ENCODE results near the gene GLT6D1.

Gene GLT6D1

DNA sequence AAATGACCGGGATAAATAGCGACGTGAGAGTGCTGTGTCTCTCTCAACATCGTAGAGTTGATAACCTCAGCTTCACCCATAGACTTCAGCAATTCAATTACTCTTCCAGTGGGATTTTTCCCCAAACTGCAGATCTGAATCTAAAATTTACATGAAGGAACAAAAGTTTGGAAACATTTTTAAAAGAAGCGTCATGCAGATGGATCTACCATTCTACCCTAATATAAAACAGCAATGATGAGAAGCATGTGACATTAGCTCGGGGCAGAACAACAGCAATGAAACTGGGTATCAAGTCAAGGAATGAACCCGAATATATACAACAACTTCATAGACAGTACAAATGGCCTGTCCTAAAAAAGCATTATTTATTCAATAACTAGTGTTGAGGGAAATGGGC, 18.8 kb downstream of the GLT6D1 start:
- DNase-seq, result no peak

DNA sequence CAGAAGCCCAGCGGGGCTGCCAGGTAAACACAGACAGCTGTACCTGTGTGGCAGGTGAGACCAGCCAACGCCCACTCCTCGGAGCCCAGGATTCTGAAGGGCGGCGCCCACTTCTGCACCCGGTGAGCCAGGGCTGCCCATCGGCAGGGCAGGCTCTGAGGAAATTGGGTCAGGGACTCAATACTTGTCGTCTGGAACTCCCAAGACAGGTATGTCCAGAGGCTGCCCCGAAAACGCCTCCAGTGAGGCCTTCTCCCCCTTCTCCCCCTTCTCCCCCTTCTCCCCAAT, 19.8 kb downstream of the GLT6D1 start:
- DNase-seq, result no peak

DNA sequence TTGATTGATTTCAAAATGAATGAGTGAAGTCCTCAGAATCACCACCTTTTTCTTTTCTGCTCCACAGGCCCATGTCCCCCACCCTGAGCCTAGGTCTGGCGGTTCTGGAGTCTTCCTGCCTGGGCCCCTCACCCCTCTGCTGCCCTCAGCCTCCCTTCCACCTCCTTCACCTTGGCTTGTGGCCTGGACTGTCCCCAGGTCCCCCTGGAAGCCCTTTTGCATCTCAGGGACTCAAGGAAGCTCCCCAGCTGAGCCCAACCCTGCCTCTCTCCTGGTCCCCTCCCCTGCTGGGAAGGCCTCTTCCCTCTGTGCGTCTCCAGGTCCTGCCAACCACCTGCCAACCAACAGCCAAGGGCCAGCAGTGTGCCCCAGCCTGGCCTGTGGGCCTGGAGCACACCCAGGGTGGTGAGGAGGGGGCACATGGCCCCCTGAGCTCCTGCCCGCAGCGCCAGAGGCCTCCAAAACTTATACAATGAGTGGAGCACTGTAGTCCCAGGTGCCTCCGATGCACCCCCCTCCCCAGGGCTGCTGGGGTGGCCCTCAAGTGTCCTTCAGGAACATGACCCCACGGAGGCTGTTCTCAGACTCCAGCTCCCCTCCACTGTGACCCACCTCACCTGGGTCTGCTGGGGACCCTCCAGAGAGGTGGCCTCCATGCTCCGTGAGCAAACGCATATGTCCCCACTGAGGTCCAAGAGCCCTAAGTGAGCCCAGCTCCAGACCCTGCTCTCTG, 20.3 kb downstream of the GLT6D1 start:
- no peak for DNase-seq

DNA sequence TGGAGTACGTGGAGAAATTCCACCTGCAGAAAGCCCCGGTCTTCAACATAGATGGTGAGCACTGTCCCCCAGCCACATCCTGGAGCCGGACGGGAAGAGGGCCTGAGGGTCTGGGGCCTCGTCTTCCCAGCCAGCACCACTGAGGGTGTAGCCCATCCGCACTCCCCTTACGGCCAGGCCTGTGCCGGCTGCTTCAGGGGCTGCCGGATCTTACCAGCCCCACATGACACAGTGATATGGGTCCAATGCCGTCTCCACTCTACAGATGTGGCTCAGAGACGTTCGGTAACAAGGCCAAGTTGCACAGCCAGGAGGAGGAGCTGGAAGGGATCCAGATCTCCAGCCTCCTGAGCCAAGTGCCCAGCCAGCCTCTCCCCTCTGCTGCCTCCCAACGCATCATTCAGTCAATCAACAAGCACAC, 21.3 kb downstream of the GLT6D1 start:
- DNase-seq, result no peak

DNA sequence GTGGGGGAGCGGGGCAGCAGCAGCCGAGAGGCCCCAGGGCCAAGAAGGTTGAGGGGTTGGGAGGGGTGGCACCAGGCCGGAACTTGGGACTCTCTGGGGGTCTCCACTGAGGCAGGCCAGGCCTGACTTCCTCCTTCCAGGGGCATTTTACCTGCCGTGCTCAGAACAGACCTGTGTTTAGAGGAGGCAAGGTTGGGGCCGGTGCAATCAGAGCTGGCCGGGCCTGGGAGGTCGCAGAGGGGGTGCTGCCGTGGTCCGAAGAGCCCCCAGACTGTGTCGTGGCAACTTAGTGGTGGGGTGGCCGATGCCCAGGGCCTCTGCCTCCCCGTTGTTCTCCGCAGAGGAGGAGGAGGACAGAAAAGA, 21.8 kb downstream of the GLT6D1 start:
- DNase-seq, result no peak

DNA sequence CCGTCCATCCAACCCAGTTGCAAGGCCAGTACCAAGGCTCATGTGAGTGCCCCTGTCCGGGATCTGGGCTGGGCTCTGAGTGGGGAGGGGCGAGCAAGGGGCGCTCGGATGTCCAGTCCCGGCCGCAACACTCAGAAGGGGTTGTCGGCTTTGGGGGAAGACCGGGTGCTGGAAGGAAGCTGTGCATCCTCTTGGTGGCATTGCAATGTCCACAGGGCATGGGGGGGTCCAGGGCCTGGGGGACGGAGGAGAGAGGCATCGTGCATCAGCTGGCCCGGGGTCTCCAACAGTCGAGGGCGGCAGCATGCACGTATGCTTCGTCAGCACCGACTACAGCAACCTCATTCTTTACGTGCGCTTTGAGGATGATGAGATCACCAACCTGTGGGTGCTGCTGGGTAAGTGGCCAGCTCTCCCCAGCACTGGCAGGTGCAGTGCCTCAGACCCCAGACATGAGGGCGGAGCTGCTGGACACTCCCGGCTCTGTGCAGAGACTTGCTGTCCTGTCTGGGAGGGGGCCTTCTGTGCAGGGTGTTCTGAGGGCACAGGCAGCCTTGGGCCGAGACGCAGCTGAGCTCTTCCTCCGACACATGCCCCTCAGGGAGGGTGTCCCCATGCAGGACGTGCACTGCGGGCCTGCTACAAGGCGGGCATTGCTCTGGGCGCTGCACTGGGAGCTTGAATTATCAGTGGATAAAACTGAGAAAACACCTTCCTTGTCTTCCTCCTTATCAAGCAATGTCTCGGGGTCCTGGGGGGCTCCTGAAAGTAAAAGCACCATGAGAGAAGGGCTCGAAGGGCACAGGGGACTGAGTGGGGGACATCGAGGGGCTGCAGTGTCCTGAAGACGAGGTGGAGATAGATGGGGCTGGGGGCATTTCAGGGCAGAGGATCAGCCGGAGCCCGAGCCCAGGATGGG, 22.5 kb downstream of the GLT6D1 start:
- DNase-seq, result no peak

GRCh38 chr9:135615666-135616618, 23.4 kb downstream of the GLT6D1 start:
- no peak for DNase-seq

GRCh38 chr9:135614821-135615665, 24.3 kb downstream of the GLT6D1 start:
- no peak for DNase-seq

GRCh38 chr9:135613946-135614805, 25.2 kb downstream of the GLT6D1 start:
- DNase-seq, result no peak

DNA sequence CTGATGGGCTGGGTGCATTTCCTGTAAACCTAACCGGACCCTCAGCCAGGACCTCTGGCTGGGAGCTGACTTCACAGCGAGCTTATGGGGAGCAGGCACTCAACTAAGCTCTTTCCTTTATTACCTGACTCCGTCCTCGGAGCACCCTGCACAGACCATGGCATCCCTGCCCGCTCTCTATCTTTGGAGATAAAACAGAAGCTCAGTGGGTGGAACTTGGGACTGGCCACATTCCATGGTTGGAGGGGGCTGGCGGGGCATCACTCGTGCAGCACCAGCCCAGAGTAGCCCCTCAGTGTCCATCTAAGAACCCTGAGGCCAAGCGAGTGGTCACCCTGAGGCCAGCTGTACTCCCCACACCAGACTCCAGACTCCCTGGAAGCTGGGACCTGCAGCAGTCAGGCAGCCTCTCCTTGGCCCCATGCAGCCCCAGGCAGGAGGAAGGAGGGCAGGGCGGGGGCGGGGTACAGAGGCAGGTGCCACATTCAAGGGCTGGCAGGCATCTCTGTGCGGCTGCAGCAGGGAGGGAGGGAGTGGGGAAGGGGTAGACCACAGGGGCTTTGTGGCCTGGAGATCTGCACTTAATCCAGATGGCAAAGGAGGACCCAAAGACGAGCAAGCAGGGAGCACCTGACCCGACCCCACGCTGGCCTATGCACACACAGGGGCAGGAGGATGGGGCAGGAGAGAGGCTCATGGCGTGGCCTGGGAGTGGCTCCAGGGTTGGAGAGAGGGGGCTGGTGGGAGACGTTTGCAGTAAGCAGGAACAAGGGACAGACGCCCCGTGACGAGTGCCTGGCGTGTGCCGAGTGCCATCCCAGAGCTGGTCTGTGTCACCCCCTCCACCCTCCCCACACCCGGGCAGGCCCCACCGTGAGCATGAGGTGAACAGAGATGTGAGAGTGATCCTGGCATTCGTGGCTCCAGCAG, 26.1 kb downstream of the GLT6D1 start:
- DNase-seq, result no peak

DNA sequence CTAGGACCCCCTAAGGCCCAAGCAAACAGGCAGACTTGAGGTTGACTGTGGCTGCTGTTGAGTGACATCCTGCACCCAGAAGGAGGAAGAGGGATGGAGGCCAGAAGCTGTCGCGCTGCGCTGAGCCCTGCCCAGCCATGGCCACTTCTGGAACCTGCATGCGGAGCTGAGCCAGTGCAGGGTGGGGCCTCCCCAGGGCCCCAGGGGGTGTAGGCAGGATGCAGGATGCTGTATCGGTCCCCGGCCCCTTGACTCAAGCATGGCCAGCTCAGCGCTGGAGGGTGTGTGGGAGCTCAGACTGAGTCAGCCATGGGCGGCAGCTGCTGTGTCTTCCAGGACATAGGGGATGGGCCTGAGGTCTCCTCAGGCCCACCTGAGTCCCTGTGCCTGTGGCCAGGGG, 26.9 kb downstream of the GLT6D1 start:
- DNase-seq, result no peak

DNA sequence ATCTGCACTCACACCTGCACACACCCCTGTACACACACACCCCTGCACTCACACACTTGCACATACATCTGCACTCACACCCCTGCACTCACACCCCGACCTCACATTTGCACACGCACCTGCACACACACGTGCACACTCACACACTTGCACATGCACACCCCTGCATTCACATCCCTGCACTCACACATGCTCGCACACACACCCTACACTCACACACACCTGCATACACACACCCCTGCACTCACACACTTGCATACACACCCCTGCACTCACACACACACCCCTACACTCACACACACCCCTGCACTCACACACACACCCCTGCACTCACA, 27.5 kb downstream of the GLT6D1 start:
- DNase-seq, result no peak

DNA sequence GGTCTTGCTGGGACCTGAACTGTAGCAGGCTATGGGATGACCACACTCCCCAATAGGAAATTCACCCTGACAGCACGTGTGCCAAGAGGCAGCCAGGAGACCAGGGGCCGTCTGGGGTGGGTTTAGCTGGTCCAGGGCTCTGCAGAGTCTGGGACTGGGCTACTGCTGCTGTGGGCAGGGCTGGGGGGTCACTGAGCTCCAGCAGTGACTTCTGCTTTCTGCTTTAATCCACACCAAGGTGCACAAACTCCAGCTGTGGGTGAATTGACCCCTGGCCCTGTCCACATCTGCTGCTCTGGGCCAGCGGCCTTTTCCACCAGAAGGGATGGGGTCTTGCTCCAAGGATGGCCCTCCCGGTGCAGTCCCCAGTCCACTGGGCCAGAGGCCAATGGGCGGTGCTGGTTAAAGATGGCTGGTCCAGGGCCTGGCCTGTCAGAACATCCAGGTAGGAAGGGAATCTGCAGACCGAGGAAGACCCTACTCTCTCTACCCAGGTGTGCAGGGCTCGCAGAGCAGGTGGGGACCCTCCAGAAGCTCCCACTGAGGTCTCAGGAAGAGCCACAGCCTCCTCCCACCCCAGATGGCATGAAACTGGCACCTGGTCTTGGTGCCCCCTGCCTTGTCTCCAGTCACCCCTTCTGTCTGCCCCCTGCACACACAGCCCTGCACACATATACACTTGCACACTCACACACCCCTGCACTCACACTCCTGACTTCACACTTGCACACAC, 28.0 kb downstream of the GLT6D1 start:
- no peak for DNase-seq

DNA sequence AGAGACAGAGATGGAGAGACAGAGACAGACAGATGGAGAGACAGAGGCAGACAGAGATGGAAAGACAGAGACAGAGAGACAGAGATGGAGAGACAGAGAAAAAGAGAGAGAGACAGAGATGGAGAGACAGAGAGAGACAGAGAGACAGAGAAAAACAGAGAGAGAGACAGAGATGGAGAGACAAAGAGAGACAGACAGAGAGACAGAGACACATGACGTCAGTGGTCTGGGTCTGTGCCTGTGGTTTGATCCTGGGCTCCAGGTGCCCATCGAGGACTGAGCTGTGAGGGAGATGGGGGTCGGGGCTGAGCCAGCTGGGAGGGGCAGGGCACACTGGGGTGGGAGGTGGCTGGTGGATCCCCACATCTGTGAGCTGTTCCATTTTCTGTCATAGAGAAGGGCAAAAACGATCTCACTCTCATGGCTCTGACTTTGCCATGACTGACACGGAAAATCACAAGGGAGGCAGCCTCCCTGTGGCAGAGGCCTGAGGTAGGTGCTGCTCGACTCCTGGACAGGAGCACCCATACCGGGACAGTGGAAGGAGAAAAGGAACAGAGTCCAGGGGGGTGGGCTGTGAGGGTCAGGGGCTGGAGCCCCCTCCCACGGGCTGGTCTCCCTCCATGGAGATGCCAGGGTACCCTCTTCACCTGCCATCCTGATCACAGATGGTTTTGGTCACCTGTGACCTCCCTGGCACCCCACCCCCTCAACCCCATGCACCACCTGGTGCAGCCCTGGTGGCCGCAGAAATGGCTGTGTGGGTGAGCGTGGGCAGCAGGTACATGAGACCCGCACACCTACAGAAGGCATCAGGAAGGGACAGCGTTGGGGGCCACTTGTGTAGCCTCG, 28.8 kb downstream of the GLT6D1 start:
- DNase-seq, result no peak

- DNase-seq, result no peak
These were observed 29.9 kb downstream of the GLT6D1 start for GRCh38 chr9:135609366-135609955.

DNA sequence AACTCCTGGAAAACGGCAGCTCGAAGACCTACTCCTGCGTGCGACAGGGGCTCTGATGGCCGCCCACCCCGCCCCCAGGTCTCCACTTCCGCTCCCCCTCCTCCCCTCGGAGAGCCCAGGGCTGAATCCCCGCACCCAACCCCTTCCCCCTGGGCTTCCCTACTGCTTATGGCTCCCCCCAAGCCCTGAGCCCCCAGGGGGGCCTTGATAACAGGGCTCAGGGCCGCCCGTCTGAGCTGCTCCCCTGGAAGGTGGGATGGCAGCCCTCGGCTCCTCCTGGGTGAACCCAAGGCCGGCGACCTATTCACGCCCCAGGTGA, 30.4 kb downstream of the GLT6D1 start:
- DNase-seq, result no peak

DNA sequence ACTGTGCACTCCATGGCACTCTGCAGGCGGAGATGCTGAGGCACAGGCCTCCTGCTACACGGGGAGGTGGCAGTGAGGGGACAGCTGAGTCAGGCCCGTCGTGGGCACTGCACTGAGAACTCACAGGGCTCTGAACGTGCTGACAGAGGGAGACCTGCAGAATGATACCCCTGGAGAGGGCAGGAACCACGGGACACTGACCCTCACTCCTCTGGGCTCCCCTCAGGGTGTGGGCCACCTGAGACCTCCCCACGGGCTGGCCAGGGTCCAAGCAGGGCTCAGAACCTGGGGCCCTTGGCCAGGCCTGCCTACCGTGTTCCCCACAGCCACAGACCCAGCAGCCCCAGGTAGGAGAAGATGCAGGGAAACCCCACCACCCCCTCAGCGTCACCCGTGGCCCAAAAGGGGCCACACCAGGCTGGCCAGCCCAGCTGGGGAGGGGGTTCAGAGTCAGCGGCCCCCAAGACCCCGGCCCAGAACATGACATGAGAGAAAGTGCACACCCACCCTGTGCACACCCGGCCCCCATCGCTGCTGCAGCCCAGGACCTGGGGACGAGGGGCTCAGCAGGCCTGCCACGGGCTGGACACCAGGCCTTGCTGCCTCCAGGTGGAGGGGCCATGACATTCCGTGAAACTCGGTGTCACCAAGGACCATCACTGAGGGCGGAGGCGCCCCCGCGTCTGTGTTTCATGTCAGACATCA, 30.9 kb downstream of the GLT6D1 start:
- no peak for DNase-seq
